Stimulated activated CD8-positive, alpha-beta memory T cell treated with anti-CD3 and anti-CD28 coated beads, Interleukin-12 subunit alpha, Interleukin-12 subunit beta, amount 100 ng/mL, for 24 hours (primary cell): ENCODE results near the gene UNC5B.

Experiments
- DNase-seq: peaks from one replicate; pipeline ENCODE4 v3.0.0-alpha.2; 2020; ENCODE audit errors: extremely low read depth

Gene UNC5B

DNA sequence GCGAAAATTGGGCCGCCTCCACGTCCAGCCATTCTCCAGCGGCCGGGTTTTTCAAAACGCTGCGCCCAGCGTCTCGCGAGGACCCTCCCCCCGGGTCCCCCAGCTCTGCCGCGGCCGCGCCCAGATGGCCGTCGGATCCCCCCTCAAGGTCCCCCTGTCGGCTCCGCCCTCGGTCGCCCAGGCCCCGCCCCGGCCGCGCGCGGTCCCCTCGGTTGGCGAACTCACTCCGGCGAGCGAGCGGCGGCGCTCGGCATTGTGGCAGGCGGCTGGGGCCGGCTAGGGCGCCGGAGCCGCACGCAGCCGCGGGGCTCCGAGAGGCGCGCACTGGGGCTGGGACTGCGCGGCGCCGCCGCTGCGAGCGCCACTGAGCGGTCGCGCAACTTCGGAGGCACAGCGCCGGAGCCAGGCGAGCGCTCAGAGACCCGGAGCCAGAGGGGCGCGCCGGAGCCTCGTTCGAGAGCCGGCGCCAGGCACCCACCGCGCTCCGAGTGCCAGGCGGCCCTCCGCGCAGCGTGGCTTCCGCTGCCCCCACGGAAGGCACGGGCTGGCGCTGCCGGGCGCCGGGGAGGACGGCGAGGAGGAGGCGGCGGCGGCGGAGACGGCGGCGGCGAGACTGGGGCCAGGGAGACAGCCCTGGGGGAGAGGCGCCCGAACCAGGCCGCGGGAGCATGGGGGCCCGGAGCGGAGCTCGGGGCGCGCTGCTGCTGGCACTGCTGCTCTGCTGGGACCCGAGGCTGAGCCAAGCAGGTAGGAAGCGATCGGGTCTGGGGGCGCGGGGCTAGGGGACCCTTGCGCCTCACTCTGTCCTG lies at the start of gene UNC5B:
TSS of gene UNC5B (plus strand) at position 253 of the 809 bp plus-strand sequence. CDS start at position 669, 416 bp downstream.
- DNase-seq: peak; percentile 36

DNA sequence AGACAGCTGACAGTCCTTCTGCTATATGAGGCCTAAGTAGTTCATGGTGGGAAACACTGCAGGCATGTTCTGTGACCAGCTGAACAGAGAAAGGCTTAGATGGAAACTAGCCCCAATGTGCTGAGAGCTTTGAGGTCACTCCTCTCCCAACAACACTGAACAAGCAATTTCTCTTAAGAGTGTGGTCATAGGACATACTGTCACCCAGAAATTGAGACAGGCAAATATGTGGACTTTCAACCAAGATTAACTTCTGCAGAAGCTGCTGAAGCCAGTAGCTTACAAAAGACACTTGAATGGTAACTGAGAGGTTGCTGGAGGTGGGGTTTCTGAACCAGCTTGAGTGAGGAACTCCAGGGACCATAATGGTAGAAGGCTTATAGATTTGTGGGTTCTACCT lies 38.9 kb upstream of the UNC5B start:
- no peak for DNase-seq

DNA sequence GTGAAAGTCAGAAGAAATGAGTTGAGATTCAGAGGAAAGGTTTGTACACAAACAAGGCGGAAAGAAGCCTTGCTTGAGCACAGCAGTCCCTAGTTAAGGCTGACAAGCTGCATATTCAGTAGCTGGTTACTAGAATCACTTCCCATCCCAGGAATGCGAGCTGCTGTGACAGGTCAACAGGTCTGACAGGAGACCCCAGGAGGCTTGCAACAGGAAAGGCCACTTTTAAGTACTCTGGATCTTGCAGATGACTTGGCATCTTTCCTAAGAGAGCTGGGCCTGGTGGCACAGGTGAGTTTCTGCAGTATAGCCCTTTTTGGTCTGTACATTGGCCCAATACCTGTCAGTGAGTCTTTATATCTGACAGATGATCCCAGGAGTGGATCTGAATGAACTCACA lies 35.7 kb upstream of the UNC5B start:
- no peak for DNase-seq

- no peak for DNase-seq
These were observed 34.6 kb upstream of the UNC5B start for GRCh38 chr10:71177651-71178199.

- DNase-seq: no peak
These were observed 33.5 kb upstream of the UNC5B start for GRCh38 chr10:71178880-71179279.

GRCh38 chr10:71179382-71179781 lies 33.0 kb upstream of the UNC5B start:
- DNase-seq: no peak

- DNase-seq: no peak
These were observed 27.9 kb upstream of the UNC5B start for GRCh38 chr10:71184421-71184820.

DNA sequence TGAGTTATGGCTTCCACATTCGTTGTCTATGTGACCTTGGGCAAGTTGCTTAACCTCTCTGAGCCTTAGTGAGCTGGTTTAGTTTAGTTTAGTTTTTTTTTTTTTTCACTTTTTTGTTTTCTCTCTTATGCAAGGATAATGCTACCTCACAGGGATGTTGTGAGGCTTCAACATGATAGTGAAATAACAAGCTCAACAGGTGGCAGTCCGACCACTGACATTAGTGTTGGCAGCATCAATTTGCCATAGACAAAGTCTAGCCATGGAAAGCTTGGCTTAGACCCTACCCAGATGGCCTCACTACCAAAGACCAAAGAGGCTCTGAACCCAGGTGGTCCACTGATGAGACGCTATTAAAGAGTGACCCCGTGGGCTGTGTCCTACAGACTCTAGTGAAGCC lies 27.2 kb upstream of the UNC5B start:
- DNase-seq: no peak

GRCh38 chr10:71187197-71187596 lies 25.2 kb upstream of the UNC5B start:
- no peak for DNase-seq

DNA sequence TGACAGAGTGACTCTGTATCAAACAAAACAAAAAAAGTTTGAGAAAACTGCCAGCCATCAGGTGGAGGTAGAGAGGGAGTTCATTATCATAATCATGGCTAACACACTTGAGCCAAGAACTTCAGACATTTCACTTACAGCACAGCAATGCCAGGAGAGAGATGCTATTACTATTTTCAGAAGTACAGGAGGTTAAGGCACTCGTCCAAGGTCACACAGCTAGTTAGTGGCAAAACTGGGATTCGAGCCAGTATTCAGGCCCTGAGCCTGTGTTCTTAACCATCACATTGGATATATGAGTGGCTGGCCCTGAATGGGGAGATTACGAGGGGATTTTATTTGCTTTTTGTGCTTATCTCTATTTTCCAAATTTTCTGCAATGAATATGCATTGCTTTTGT lies 24.8 kb upstream of the UNC5B start:
- no peak for DNase-seq

GRCh38 chr10:71188201-71188600 lies 24.2 kb upstream of the UNC5B start:
- DNase-seq: no peak

DNA sequence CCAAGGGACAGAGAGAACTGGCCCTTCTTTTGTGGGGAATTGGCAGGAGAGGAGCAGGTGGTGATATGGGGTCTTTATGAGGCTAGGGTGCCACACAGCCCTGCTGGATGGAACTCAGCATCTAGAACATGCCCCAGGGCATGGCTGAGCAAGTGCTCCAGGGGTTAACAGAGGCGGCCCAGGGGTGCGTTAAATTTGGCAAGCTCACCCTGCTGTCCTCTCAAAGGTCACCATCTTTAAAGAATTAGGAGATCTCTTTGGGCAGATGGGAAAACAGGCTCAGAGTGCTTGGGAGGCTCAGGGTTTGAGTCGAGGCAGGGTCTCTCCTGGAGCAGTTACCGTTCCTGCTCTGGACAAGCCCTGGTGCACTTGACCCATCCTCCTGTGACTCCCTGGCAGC lies 21.4 kb upstream of the UNC5B start:
- no peak for DNase-seq

DNA sequence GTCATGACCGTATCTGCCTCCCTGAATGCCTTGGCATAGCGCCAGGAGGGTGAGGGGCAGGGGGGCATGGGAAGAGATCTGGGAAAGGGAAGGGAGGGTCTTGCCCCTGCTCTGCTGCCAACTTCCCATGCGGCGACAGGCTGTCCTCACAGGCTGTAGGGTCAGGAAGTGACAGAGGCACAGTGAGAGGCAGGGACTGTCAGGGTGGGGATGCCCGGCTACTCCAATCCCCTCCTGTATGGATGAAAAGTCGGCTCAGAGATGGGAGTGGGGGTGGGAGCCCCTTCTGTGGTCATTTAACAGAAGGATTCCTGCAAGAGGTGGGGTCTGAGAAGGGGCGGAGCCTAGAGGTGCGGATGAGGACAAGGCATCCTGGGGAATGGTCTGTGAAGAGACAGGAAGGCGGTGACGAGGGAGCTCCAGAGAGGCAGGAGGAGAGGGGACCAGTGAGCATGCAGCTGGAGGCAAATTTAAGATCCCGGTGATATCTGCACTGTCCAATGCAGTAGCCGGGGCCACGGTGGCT lies 20.8 kb upstream of the UNC5B start:
- no peak for DNase-seq

GRCh38 chr10:71193516-71193915 lies 18.9 kb upstream of the UNC5B start:
- DNase-seq: no peak

DNA sequence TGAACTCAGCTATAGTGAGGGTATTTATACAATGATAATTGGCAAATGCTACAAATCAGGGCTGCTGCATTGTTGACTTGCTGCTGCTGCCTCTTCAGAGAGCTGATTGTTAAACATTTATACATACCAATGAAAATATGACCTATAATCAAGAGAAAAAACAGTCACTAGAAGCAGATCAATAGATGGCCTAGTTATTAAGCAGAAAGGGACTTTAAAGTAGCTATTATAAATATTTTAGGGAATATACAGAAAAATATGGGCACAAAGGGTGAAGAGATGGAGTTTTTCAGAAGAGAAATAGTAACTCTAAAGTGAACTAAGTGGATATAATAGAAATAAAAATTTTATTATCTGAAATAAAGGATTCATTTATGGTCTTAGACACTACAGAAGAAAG lies 14.4 kb upstream of the UNC5B start:
- DNase-seq: no peak

GRCh38 chr10:71201849-71202248 lies 10.5 kb upstream of the UNC5B start:
- no peak for DNase-seq

- no peak for DNase-seq
These were observed 10.1 kb upstream of the UNC5B start for GRCh38 chr10:71202314-71202713.

DNA sequence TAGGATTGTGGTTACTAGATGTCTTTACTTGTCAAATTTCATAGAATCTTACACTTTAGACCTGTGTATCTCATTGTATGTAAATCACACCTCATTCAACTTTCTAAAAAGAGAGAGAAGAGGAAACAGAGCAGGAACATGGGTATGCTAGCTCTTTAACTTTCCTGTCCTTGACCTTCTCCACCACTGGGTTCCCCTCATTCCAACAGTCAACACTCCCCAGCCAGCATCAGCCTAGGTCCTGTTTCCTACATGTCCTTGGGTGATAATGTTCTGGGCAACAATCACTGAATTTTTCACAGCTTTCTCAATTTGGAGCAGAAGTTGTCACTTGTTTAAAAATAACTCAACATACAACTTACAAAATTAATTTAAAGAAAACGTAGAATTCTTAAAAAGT lies 9.2 kb upstream of the UNC5B start:
- DNase-seq: no peak

DNA sequence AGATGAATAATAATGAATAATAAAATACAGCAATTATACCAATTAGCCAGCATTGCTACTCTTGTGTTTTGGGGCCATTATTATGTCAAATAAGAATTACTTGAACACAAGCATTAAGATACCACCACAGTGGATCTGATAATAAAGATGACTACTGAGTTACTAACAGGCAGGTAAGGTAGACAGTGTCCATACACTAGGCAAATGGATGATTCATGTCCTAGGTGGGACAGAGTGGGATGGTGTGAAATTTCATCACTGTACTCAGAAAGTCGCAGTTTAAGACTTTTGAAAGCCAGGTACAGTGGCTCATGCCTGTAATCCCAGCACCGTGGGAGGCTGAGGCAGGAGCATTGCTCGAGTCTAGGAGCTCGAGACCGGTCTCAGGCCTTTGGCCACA lies 8.7 kb upstream of the UNC5B start:
- DNase-seq: no peak

GRCh38 chr10:71204746-71205145 lies 7.6 kb upstream of the UNC5B start:
- DNase-seq: no peak

GRCh38 chr10:71205468-71205867 lies 6.9 kb upstream of the UNC5B start:
- DNase-seq: no peak

- DNase-seq: no peak
These were observed 5.5 kb upstream of the UNC5B start for GRCh38 chr10:71206911-71207310.

- no peak for DNase-seq
These were observed 4.8 kb upstream of the UNC5B start for GRCh38 chr10:71207578-71207977.

DNA sequence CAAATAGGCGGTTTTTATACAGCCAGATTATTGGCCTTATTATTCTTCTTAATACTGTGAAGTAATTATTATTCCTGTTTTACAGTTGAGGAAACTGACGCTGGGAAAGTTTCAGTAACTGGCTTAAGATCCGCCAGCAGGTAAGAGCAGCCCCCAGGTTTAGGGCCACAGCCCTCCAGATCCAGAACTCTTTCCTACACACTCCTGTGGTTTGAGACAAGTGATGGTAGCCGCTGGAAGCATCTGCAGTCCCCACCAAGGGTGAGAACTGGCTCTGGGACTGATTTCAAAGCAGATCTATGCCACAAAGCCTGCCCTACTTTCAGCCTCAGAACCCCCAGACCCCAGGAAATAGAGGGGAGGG lies 3.0 kb upstream of the UNC5B start:
- DNase-seq: no peak
